IPS-18a (cell line): ENCODE measurements around the gene CTRB2.
"Not testable (repeated sequence)": the region's sequence is repeated elsewhere in the genome, so short reads cannot be mapped to it uniquely, and the experiment has no call there.

Experiments used
- H3K27ac ChIP-seq: one replicate; pipeline ENCODE4 v1.5.1; 2013; ENCODE audit warnings: low read length
- H3K27me3 ChIP-seq: one replicate; pipeline ENCODE4 v1.6.1; 2013; ENCODE audit warnings: mild to moderate bottlenecking, low read length; ENCODE audit not compliant: control insufficient read depth, insufficient read depth
- H3K36me3 ChIP-seq: one replicate; pipeline ENCODE4 v1.6.1; 2013; ENCODE audit warnings: low read depth, low read length; ENCODE audit not compliant: control insufficient read depth
- H3K4me1 ChIP-seq: one replicate; pipeline ENCODE4 v1.6.1; 2013; ENCODE audit warnings: low read depth, low read length; ENCODE audit not compliant: control insufficient read depth
- H3K4me3 ChIP-seq: one replicate; pipeline ENCODE4 v1.5.1; 2013; ENCODE audit warnings: low read length
- H3K9ac ChIP-seq: one replicate; pipeline ENCODE4 v1.6.1; 2013; ENCODE audit warnings: mild to moderate bottlenecking, low read length, moderate library complexity
- H3K9me3 ChIP-seq: one replicate; pipeline ENCODE4 v1.6.1; 2013; ENCODE audit warnings: low read depth, low read length; ENCODE audit not compliant: control insufficient read depth

CTRB2 gene

DNA sequence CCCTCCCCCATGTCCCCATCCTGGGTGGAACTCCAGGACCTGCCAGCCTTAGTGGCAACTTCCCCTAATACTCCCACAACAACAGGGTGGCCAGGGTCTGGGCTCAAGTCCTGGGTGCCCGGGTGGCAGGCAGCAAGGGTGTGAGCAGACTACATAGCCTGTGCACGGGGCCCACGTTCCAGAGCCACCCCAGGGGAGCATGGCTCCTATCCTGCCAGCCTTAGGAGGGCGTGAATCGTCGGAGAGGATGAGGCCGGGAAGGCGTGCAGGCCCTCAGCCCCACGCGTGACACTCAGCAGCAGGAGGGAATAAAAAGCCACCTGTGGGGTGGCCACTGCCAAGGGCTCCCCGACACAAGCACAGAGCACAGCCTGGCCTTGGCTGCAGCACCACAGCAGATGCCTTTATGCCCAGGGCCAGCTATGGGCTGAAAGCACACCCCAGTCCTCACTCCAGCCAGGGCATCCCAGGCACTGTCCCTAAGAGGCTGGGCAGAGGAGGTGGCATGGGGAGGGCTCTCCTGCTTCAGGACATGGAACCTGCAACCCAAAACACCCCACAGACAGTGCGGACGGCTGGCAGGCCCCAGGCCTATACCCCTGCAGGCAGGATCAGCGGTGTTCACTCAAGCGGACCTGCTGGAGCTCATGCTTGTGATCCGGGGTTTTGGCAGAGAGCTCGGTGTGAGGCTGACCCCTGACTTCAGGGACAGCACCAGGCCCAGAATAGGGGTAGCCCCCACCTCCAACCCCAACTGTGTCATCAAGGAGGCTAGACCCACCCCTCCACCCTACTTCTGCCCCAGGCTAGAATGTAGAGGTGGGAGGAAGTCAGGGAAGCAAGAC lies 41.8 kb upstream of the CTRB2 start:
- no peak overlapping the region for H3K9ac ChIP-seq
- H3K4me3 ChIP-seq, result no peak overlapping the region
- peaks cover 50% of the 10 kb centered on the region for H3K4me1 ChIP-seq
- H3K9me3 ChIP-seq, result no peaks in the 10 kb centered on the region
- H3K36me3 ChIP-seq, result no peaks in the 10 kb centered on the region
- no peaks in the 10 kb centered on the region for H3K27me3 ChIP-seq
- no peak overlapping the region for H3K27ac ChIP-seq

DNA sequence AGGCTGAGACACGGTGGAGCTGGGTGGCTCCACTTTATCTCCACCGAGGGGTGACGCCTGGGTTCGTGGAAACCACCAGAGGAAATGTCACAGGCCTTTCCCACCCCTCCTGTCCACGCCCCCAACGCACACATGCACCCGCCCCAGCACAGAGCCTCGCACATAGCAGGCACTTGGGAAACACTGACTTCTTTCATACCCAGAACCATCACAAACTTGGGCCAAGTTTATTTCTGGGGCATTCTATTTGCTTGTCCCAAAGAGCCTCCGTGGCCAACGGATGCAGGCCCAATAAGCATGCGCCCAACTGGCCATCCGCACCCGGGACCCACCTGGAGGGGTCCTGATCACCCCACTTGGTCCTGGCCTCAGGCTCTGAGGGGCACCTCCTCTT lies 41.2 kb upstream of the CTRB2 start:
- Histone ChIP-seq H3K9me3 (no peaks in the 10 kb centered on the region), H3K4me1 (peaks cover 44% of the 10 kb centered on the region), H3K36me3 (peaks cover 1% of the 10 kb centered on the region), H3K27ac (no peak overlapping the region), H3K4me3 (no peak overlapping the region), H3K9ac (no peak overlapping the region), H3K27me3 (no peaks in the 10 kb centered on the region)

DNA sequence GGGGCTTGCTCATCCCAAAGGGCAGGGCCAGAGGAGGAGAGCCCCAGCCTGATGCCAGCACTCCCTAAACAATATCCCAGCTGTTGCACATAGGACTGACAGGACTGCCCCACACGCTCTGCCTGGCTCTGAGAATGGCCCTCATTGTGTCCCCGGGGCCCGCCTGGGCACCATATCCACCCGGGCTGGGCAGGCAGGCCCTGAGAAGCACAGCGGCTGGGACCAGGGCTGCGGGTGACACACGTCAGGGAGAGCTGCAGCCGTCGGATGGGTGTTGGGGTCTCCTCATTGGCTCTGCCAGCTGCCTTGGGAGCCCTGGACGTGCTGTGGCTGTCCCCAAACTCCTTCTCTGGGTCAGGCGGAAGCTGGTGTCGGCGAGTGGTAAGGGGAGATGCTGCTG lies 40.3 kb upstream of the CTRB2 start:
- H3K4me1 ChIP-seq, result peaks cover 35% of the 10 kb centered on the region
- H3K9ac ChIP-seq, result no peak overlapping the region
- no peak overlapping the region for H3K27ac ChIP-seq
- no peaks in the 10 kb centered on the region for H3K9me3 ChIP-seq
- H3K36me3 ChIP-seq, result peaks cover 8% of the 10 kb centered on the region
- no peak overlapping the region for H3K4me3 ChIP-seq
- no peaks in the 10 kb centered on the region for H3K27me3 ChIP-seq

DNA sequence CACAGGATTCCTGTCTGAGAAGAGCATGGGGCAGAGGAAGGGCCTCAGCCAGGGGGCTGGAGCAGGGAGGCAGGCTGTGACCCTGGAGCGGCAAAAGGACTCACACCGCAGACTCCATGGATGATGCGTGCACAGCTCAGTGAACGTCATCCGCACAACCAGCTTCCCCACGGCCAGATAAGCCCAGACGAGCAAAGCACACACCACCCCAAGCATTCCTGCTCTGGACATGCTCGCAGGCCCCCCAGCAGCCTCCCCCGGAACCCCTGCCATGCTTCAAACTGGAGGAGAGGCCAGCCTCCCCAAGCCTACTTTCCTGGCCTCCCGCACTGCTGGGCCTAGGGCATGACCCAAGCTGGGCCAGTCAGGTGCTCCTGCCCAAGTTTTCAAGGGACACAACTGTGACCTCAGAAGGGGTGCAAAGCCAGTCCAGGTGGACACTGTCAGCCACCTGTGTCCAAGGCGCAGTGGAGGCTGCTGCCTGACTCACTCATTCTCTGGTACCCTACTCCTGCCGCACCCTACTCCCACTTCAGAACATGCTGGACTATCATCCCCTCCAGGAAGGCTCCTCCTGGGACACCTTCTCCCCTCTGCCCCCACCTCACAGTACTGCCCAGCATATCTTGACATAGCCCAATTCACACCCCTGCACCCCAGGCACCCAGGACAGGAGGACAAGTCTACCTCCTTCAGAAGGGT lies 39.7 kb upstream of the CTRB2 start:
- Histone ChIP-seq H3K27ac (no peak overlapping the region), H3K4me3 (no peak overlapping the region), H3K9me3 (no peaks in the 10 kb centered on the region), H3K9ac (no peak overlapping the region), H3K27me3 (no peaks in the 10 kb centered on the region), H3K4me1 (peaks cover 30% of the 10 kb centered on the region), H3K36me3 (peaks cover 14% of the 10 kb centered on the region)

DNA sequence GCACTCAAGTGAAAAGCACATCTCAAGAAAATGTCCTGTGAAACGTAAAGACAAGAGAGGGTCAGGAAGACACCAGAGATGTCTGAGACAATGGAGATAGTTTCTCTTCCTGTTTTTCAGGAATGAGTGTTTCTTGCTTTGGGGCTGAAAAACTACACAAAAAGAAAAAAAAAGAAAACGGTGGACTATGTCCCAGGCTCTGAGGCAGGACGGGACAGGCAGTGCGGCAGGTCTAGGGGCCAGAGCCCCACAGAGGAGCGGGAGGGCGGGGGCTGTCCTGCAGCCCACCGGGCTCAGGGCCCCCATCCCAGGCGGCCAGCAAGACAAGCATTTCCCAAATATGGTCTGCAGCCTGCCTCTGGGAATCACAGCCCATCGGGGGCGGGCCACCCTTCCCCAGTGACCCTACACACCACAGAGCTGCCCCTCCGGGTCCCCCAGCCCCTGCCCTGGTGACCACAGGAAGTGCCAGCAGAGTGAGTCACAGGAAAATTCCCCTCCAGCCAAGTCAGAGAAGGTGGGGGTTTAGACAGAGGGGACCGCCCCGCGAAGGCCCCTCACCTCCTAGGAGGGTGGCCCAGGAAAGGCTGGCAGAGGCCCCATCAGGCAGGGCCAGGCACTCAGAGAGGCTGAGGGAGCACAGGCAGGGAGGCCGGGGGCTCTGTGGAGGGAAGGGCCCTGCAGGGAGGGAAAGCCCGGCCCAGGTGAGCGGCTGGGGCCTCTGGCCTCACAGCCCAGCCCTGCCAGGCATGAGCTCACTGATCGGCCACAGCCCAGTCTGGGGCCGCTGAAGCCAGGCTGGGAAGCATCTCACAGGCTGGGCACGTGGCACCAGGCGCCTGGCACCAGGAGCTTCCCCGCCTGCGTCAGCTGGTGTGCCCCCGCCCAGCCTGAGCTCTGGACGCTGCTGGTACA lies 38.1 kb upstream of the CTRB2 start:
- H3K36me3 ChIP-seq, result peaks cover 23% of the 10 kb centered on the region
- peak overlapping the region; percentile 33 for H3K27ac ChIP-seq
- no peaks in the 10 kb centered on the region for H3K27me3 ChIP-seq
- H3K9me3 ChIP-seq, result no peaks in the 10 kb centered on the region
- H3K9ac ChIP-seq, result peak overlapping the region; percentile 16
- peaks cover 30% of the 10 kb centered on the region for H3K4me1 ChIP-seq
- no peak overlapping the region for H3K4me3 ChIP-seq

DNA sequence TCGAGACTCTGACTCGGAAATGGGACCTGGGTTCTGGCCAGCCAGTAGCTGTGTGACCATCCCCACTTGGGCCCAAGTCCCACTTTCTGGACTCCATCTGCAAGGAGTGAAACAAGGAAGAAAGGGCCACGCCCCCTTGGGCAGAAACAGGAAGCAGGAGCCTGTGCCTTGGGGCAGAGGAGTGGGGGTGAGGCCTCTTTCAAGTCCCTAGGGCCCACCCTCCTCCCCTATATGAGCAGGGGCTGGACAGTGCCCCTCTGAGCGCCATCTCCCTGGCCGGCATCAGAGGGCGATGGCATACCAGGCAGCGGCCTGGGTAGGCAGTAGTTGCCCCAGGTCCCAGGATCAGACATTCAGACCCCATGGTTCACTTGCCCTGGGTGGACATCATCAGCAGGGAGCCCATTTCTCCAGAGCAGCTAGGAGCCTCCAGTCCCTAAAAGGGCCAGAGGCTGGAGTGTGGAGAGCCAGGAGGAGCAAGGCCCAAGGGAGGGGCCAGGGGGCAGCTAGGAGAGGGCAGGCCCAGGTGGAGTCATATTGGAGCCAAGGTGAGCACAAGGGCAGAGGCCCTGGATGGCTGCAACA lies 37.4 kb upstream of the CTRB2 start:
- no peaks in the 10 kb centered on the region for H3K9me3 ChIP-seq
- H3K27ac ChIP-seq, result peak overlapping the region; percentile 13
- H3K36me3 ChIP-seq, result peaks cover 23% of the 10 kb centered on the region
- H3K4me3 ChIP-seq, result no peak overlapping the region
- H3K9ac ChIP-seq, result peak overlapping the region; percentile 16
- H3K27me3 ChIP-seq, result no peaks in the 10 kb centered on the region
- H3K4me1 ChIP-seq, result peaks cover 22% of the 10 kb centered on the region

DNA sequence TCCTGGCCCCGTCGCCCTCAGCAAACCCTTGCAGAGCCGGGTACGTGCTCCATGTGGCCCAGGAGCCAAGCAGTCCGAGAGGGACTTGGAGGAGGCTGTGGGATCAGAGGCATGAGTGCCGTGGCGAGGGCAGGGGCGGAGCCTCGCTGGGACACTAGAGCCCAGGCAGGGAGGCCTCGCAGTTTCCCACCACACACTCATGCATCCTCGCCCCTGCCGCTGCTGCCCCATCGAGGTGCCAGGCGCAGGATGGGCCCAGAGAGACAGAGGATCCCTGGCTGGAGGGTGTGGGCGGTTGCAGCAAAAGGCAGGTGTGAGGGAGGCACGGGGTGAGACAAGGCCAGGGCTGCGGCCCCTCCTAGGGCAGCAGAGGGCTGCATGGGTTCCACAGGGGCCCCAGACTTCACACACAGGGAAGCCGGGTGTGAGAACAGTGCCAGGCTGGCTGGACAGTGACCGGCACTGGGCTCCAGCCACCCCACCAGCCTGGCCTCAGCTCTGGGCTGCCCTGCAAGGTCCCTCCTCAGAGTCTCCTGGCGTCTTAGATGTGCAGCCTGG lies 36.8 kb upstream of the CTRB2 start:
- no peak overlapping the region for H3K4me3 ChIP-seq
- no peak overlapping the region for H3K9ac ChIP-seq
- H3K4me1 ChIP-seq, result peaks cover 22% of the 10 kb centered on the region
- no peaks in the 10 kb centered on the region for H3K9me3 ChIP-seq
- no peaks in the 10 kb centered on the region for H3K27me3 ChIP-seq
- no peak overlapping the region for H3K27ac ChIP-seq
- H3K36me3 ChIP-seq, result peaks cover 23% of the 10 kb centered on the region

DNA sequence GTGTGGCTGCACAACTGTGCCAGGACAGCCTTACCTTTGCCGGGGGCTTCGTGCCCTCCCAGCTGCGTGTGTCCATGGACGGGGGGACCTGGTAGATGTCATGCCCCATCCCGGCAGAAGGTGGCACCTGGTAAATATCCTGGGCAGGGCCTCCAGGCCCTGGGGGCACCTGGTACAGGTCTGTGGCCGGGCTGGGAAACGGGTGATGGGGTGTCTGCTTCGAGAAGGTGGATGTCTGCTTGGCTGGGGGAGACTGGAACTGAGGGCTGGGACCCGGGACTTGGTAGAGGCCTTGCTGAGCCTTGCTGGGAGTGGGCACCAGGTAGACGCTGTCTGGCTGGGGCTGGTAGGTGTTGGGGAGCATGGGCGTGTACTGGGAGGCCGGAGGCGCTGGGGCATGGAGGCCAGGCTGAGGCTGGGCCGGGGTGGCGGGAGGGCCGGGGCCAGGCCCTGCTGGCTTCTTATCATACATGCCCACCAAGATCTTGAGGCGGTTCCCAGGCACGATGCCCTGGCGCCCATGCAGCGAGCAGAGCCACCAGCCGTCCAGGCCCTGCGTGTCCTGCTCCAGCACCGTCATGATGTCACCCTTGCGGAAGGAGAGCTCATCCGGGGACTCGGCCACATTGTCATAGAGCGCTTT lies 35.6 kb upstream of the CTRB2 start:
- not testable (repeated sequence) for H3K9ac ChIP-seq, H3K4me3 ChIP-seq, H3K27me3 ChIP-seq, H3K27ac ChIP-seq, H3K9me3 ChIP-seq
- Histone ChIP-seq H3K36me3 (peaks cover 25% of the 10 kb centered on the region), H3K4me1 (peaks cover 19% of the 10 kb centered on the region)

DNA sequence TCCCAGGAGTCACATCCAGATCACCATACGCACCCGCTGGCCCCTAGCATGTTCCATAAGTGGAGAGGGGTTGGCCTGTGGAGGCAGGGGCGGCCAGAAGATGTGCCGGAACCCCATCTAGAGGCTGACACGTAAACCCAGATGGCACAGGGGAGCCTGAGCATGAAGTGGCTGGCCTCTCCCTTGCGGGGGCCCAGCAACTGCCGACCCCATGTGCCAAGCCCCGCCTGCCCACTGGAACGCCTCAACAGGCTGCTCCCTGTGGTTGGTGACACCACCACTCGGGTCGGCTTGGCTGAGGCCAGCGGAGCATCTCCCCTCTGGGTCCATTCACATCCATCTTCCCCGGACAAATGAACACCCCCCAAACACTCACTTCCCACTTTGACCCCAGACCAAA lies 35.0 kb upstream of the CTRB2 start:
- H3K27ac ChIP-seq, result no peak overlapping the region
- H3K27me3 ChIP-seq, result no peaks in the 10 kb centered on the region
- peaks cover 16% of the 10 kb centered on the region for H3K4me1 ChIP-seq
- H3K9me3 ChIP-seq, result no peaks in the 10 kb centered on the region
- H3K9ac ChIP-seq, result no peak overlapping the region
- H3K36me3 ChIP-seq, result peaks cover 29% of the 10 kb centered on the region
- no peak overlapping the region for H3K4me3 ChIP-seq

DNA sequence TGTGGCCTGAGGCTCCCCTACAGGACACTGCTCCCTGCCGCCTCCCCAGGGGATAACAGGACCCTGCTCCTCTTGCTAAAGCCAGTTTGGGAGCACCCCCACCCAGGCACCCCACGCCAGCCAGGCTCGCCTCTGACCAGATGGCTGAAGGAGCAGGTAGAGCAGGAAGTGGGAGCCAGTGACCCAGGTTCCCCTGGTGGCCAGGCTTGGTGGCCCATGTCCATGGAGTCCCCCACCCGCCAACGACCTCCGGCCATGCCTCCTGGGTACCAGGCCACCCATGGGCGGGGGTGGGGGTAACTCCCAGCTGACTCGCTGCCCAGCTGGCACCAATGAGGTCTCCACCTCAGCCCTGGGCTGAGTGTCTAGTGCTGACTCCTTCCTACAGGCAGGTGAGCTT lies 34.5 kb upstream of the CTRB2 start:
- no peaks in the 10 kb centered on the region for H3K27me3 ChIP-seq
- no peak overlapping the region for H3K4me3 ChIP-seq
- no peak overlapping the region for H3K9ac ChIP-seq
- H3K4me1 ChIP-seq, result peaks cover 15% of the 10 kb centered on the region
- H3K9me3 ChIP-seq, result no peaks in the 10 kb centered on the region
- peaks cover 34% of the 10 kb centered on the region for H3K36me3 ChIP-seq
- H3K27ac ChIP-seq, result no peak overlapping the region
